T follicular helper cell (primary cell): Measurements from ENCODE around the gene SLC29A3.
"Not testable (repeated sequence)": the region's sequence is repeated elsewhere in the genome, so short reads cannot be mapped to it uniquely, and the experiment has no call there.

Source experiments
- DNase-seq: peaks from one replicate; pipeline ENCODE4 v3.0.0-alpha.2; 2020; ENCODE audit warnings: low read depth

The SLC29A3 gene

DNA sequence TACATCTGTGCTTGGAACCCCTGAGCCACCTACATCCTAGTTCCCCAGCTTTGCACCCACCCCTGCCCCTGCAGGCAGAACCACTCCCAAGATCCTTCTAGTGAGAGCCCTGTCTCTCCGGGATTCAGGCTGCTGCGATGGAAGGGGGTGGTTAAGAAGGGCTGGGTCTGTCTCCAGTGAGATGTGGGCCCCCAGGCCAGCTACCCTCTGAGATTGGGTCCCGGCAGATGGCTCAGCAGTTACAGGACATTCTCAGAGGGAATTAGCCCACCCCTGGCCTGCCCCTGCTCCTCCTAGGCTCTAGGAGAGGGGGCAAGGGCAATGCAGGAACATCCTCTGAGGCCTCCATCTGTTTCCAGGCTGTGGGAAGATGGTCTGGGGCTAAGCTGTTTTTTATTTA is 27.7 kb downstream of the SLC29A3 start:
- DNase-seq = no peak

DNA sequence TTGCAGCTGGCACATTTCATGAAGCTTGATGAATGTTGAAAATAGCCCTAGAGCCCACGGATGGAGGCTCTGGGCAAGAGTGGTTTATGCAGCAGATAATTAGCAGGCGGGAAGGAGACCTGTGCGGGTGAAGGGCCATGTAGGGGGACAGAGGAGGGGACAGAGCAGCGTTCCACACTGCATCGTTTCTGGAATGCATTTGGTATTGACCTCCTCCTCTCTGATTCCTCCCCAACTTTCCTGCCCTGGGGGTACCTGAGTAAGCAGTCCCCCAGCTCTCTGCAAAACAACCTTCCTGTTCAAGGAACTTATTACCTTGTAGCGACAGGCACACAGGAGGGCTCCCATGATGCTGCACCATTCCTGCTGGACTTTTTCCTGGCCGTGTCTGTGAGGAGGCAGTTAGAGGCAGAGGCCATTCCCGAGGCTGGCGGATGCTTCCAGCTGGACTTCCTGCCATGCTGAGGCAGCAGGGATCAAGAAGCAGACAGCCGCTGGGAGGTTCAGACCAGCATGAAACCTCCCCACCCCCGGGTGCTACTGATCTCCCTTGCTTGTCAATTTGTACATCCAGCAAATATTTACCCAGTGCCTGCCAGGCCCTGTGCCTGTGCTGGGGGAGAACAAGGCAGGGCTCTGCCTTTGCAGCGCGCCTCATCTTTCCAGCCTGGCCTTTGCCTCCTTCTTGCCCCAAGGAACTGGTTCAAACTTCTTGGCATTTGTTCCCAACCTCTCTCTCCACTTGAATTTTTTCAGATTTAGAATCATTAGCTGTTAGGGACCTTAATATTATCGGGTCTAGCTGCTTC is 28.7 kb downstream of the SLC29A3 start:
- no peak for DNase-seq

GRCh38 chr10:71348850-71349249 is 29.8 kb downstream of the SLC29A3 start:
- no peak for DNase-seq

DNA sequence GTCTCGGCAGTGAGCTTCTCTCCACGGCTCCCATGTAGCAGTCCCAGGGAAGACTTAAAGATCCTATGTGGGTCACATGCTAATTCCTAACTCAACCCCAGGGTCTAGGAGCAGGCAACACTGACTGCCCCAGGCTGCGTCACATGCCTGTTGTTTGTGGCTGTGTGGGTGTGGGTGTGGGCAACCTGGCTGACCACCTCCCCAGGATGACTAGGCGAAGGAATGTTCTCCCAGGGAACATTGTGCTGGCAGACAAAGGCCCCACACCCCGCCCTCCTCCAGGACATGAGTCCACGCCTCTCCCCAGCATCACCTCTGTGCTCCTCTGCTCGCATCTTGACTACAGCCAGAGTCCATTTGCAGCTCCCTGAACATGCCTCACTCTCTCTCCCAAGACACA is 30.3 kb downstream of the SLC29A3 start:
- no peak for DNase-seq

- DNase-seq = no peak
Measured at GRCh38 chr10:71351087-71351486, 32.0 kb downstream of the SLC29A3 start.

GRCh38 chr10:71351628-71352319 is 32.7 kb downstream of the SLC29A3 start:
- DNase-seq = no peak

GRCh38 chr10:71353639-71354038 is 34.6 kb downstream of the SLC29A3 start:
- DNase-seq = no peak

DNA sequence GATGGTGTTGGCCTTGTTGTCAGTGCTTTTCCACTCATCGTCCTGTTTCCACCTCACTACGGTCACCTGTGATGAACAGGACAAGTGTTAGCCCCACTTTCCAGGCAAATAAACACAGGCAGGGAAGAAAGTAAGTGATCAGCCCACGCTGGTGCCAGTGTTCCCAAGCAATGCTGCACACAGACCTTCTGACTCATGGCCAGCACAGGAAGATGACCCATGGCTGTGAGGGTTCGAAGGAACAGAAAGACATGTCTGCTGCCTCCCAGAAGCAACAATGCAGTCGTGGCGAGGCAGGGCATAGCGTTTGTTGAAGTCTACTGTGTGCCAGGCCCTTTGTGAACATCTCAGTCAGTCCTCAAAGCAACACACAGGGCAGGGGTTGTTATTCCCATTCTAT is 35.7 kb downstream of the SLC29A3 start:
- no peak for DNase-seq

GRCh38 chr10:71355886-71356285 is 36.8 kb downstream of the SLC29A3 start:
- DNase-seq = no peak

GRCh38 chr10:71357792-71358265 is 38.8 kb downstream of the SLC29A3 start:
- no peak for DNase-seq

- DNase-seq = no peak
Measured at GRCh38 chr10:71358277-71358676, 39.2 kb downstream of the SLC29A3 start.

DNA sequence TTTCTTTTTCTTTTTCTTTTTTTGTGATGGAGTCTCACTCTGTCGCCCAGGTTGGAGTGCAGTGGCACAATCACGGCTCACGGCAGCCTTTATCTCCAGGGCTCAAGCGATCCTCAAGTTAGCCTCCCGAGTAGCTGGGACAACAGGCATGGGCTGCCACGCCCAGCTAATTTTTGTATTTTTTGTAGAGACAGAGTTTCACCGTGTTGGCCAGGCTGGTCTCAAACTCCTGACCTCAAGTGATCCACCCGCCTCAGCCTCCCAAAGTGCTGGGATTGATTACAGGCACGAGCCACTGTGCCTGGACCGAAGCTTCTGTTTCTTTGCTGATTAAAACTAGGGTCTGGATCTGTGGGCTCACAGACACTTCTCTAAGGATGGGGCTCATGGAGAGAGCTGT is 39.8 kb downstream of the SLC29A3 start:
- DNase-seq = not testable (repeated sequence)

GRCh38 chr10:71359364-71360046 is 40.4 kb downstream of the SLC29A3 start:
- DNase-seq = no peak

- DNase-seq = no peak
Measured at GRCh38 chr10:71360735-71361134, 41.7 kb downstream of the SLC29A3 start.

GRCh38 chr10:71361581-71361980 is 42.5 kb downstream of the SLC29A3 start:
- DNase-seq = no peak

DNA sequence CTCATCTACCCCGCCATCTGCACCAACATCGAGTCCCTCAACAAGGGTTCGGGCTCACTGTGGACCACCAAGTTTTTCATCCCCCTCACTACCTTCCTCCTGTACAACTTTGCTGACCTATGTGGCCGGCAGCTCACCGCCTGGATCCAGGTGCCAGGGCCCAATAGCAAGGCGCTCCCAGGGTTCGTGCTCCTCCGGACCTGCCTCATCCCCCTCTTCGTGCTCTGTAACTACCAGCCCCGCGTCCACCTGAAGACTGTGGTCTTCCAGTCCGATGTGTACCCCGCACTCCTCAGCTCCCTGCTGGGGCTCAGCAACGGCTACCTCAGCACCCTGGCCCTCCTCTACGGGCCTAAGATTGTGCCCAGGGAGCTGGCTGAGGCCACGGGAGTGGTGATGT is 43.1 kb downstream of the SLC29A3 start:
- no peak for DNase-seq

DNA sequence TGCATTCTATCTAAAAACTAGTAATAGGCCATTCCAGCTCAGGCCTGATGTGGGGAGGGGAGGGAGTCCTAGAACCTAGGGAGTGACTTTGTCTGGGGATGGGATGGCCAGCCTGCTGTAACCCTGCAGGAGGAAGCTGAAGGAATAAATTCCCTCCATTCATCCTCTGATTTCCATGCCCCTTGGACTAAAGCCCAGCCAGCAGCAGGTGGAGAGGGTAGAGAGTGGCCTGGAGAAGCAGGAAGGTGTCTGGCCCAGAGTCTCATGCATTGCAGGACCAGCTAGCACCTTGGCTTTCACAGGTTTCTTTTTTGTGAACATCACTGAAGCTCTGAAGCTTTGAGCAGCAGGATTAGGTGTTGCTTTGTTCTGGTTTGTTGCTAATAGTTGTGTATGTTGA is 44.9 kb downstream of the SLC29A3 start:
- DNase-seq = no peak

DNA sequence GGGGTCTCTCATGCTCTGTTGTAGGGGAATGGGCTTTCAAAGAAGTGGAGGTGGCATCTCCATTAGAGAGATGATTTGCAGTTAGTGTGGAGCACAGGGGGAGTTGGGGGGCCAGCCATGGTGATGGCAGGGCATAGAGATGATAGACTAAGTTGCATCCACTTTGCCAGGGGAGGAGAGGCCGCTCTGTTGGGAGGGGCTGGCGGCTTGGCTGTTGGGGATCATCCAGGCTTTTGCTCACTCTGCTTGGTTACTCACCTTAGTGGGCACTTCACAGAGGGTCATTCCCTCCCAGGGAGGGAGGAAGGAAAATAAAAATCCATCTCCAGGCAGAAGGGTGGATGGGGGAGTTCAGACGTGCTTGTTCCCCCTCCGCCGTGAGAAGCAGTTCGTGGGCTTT is 46.3 kb downstream of the SLC29A3 start:
- no peak for DNase-seq

- no peak for DNase-seq
Measured at GRCh38 chr10:71366690-71367089, 47.6 kb downstream of the SLC29A3 start.

DNA sequence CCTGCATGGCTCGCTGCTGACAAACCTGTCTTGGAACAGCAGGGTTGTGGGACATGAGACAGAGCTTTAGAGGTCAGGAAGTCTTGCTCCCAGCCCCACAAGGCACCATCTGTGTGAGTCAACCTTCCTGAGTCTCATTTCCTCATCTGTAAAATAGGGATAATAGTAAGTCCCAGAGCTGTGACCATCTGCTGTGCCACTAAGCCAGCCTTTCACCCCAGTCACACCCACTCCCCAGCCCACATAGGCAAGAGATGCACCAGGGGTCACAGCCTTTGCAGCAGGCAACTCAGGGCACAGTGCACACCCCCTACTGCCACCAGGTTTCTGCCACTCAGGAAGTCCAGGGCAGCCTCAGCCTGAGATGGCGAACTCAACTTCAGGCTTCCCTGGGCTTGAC is 48.2 kb downstream of the SLC29A3 start:
- DNase-seq = no peak

GRCh38 chr10:71368176-71368575 is 49.1 kb downstream of the SLC29A3 start:
- no peak for DNase-seq

GRCh38 chr10:71368643-71369042 is 49.6 kb downstream of the SLC29A3 start:
- no peak for DNase-seq

DNA sequence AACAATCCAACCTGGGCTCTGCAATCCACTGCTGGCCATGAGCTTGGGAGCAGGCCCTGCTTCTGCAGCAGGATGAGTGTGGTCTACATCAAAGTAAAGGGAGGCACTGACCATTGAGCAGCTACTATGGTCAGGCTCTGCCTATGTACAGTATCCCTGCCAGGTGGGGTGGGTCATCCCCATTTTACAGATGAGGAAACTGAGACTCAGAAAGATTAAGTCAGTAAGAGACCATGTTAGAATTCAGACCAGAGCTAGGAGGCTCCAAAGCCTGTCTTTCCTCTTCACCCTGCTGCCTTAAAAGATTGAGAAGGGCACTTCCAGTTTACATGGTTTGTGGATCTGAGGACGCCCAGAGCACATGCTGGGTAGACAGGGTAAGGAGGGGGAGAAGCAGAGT is 50.5 kb downstream of the SLC29A3 start:
- DNase-seq = no peak
